GM23338 (cell line): ENCODE results near the gene GRID2.

Experiments
- CTCF ChIP-seq, 2 experiments: fragments of 200-600 bp in 1 of 2; sonication (generic) in 1 of 2; conservative IDR thresholded peaks; 2 replicates each; pipeline versions ENCODE4 v1.5.1 to v1.6.1; 2016 to 2017; ENCODE audit warnings: antibody characterized with exemption in 2 of 2, low read depth in 2 of 2, mild to moderate bottlenecking in 2 of 2, moderate library complexity in 1 of 2
- POLR2AphosphoS5 ChIP-seq: IDR thresholded peaks from 2 replicates; pipeline ENCODE4 v1.6.1; 2016; ENCODE audit warnings: antibody characterized with exemption, low read depth
- TF ChIP-seq, protein P1 (sequence below): IDR thresholded peaks from 2 replicates; pipeline ENCODE4 v1.6.1; 2016; ENCODE audit warnings: antibody characterized with exemption

GRCh38 chr4:92760433-92760832, 456.7 kb downstream of the GRID2 start:
- no peak for TF ChIP-seq POLR2AphosphoS5
- TF ChIP-seq CTCF (conservative IDR thresholded peaks at IDR 0.05; ENCODE audit: low read depth in 2 of 2): no peak
- TF ChIP-seq, protein P1, sequence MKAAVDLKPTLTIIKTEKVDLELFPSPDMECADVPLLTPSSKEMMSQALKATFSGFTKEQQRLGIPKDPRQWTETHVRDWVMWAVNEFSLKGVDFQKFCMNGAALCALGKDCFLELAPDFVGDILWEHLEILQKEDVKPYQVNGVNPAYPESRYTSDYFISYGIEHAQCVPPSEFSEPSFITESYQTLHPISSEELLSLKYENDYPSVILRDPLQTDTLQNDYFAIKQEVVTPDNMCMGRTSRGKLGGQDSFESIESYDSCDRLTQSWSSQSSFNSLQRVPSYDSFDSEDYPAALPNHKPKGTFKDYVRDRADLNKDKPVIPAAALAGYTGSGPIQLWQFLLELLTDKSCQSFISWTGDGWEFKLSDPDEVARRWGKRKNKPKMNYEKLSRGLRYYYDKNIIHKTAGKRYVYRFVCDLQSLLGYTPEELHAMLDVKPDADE: no peak
